ENCODE measurements around the gene STARD8. TPM values are rescaled to one million over a fixed set of nuclear protein-coding genes. Genes with fewer than 3 reads are reported as not detected.

The STARD8 gene
- total RNA-seq, 6 experiments from 2014 or later = 1.9 to 3.6 (median 3.0) TPM

GRCh38 chrX:68749426-68749825 lies 102.0 kb downstream of the STARD8 start:
- no peak overlapping the region for H3K4me3 Mint-ChIP-seq
- no peaks in the 10 kb centered on the region for H3K36me3 Mint-ChIP-seq (ENCODE audit: low read depth)
- H3K27ac Mint-ChIP-seq = no peak overlapping the region
- no peaks in the 10 kb centered on the region for H3K4me1 Mint-ChIP-seq (ENCODE audit: low read depth)
- TF ChIP-seq, protein P1, sequence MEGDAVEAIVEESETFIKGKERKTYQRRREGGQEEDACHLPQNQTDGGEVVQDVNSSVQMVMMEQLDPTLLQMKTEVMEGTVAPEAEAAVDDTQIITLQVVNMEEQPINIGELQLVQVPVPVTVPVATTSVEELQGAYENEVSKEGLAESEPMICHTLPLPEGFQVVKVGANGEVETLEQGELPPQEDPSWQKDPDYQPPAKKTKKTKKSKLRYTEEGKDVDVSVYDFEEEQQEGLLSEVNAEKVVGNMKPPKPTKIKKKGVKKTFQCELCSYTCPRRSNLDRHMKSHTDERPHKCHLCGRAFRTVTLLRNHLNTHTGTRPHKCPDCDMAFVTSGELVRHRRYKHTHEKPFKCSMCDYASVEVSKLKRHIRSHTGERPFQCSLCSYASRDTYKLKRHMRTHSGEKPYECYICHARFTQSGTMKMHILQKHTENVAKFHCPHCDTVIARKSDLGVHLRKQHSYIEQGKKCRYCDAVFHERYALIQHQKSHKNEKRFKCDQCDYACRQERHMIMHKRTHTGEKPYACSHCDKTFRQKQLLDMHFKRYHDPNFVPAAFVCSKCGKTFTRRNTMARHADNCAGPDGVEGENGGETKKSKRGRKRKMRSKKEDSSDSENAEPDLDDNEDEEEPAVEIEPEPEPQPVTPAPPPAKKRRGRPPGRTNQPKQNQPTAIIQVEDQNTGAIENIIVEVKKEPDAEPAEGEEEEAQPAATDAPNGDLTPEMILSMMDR (IDR thresholded peaks at IDR 0.05) = no peak
- no peak for DNase-seq
- H3K27me3 Mint-ChIP-seq (ENCODE audit: insufficient read depth) = peaks cover 6% of the 10 kb centered on the region
- H3K9me3 Mint-ChIP-seq = no peaks in the 10 kb centered on the region

DNA sequence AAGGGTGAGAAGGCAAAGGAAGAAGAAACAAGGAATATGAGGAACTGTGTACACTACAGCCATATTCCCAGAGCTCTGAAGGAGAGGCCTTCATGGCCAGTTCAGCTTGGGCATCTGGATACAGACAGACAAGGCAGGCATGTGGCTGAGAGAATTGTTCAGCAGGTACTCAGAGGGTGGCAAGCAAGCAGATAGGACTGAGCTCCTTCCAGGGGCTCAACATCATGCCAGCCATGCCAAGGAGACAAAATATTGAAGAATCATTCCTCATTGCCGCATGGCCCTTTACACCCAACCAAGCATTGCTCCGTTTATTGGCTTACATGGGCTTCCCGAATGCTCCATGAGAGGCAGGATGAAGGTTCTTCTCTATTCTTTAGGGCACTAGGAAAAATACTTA lies 102.8 kb downstream of the STARD8 start:
- Mint-ChIP-seq H3K4me3 (no peak overlapping the region), H3K27ac (no peak overlapping the region), H3K27me3 (ENCODE audit: insufficient read depth) (peaks cover 6% of the 10 kb centered on the region; the same call in 1 of the 2 replicates), H3K9me3 (no peaks in the 10 kb centered on the region), H3K36me3 (ENCODE audit: low read depth) (no peaks in the 10 kb centered on the region), H3K4me1 (ENCODE audit: low read depth) (no peaks in the 10 kb centered on the region)
- no peak for DNase-seq
- TF ChIP-seq, protein P1 (IDR thresholded peaks at IDR 0.05) = no peak

- H3K4me1 Mint-ChIP-seq (ENCODE audit: low read depth) = no peaks in the 10 kb centered on the region
- TF ChIP-seq, protein P1 (IDR thresholded peaks at IDR 0.05) = no peak
- no peaks in the 10 kb centered on the region for H3K36me3 Mint-ChIP-seq (ENCODE audit: low read depth)
- H3K27me3 Mint-ChIP-seq (ENCODE audit: insufficient read depth) = peaks cover 9% of the 10 kb centered on the region
- H3K9me3 Mint-ChIP-seq = no peaks in the 10 kb centered on the region
- H3K4me3 Mint-ChIP-seq = no peak overlapping the region
- H3K27ac Mint-ChIP-seq = no peak overlapping the region
- no peak for DNase-seq
Observed at GRCh38 chrX:68751372-68751771, 103.9 kb downstream of the STARD8 start.

DNA sequence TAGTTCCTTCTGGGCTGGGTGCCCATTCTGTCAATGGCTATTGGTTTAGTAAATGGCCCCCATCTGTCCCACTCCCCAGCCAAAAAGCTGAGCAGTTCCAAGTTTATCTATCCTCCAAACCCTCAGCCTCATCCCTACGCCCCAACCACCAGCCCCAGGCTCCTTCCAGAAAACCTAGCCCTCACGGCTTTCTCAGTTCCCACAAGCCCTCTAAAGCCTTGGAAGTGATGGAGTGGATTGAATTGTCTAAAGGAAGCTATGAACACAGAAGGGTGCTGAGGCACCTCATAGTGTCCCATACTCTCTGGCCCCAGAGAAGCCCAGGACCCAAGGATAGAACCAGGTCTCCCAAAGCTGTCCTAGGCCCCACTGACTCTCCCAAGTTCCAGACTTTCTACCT lies 105.8 kb downstream of the STARD8 start:
- Mint-ChIP-seq H3K4me1 (ENCODE audit: low read depth) (no peaks in the 10 kb centered on the region), H3K9me3 (no peaks in the 10 kb centered on the region), H3K27me3 (ENCODE audit: insufficient read depth) (peaks cover 10% of the 10 kb centered on the region)

GRCh38 chrX:68754406-68754805 lies 106.9 kb downstream of the STARD8 start:
- no peaks in the 10 kb centered on the region for H3K36me3 Mint-ChIP-seq (ENCODE audit: low read depth)
- TF ChIP-seq, protein P1 (IDR thresholded peaks at IDR 0.05) = no peak
- H3K4me1 Mint-ChIP-seq (ENCODE audit: low read depth) = no peaks in the 10 kb centered on the region
- no peak overlapping the region for H3K27ac Mint-ChIP-seq
- H3K27me3 Mint-ChIP-seq (ENCODE audit: insufficient read depth) = peaks cover 10% of the 10 kb centered on the region
- no peaks in the 10 kb centered on the region for H3K9me3 Mint-ChIP-seq
- DNase-seq = no peak
- no peak overlapping the region for H3K4me3 Mint-ChIP-seq

More for the DNA sequence above, 105.8 kb downstream of the STARD8 start:
- DNase-seq = no peak
- Mint-ChIP-seq H3K4me3 (no peak overlapping the region), H3K36me3 (ENCODE audit: low read depth) (no peaks in the 10 kb centered on the region), H3K27ac (no peak overlapping the region)
- TF ChIP-seq, protein P1 (IDR thresholded peaks at IDR 0.05) = no peak

DNA sequence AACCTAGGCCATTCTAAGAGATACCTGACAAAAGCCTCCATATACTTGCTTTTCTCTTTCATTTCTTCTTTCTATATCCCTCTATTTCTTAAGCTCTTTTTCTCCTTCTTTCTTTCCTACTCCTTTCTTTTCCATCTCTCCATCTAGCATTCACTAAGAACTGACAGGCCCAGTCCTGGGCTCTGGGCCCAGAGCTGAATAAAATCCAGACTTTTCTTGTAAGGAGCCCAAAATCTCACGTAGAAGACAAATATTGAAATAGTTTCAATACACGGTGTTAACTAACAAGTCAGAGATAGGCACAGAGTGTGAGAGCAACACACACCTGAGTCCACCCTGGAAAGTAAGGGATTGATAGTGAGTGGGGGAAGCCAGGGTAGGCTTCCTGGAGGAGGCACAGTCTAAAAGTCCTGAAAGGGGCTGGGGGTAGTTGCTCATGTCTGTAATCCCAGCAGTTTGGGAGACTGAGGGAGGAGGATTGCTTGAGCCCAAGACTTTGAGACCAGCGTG lies 108.2 kb downstream of the STARD8 start:
- TF ChIP-seq, protein P1 (IDR thresholded peaks at IDR 0.05) = no peak
- Mint-ChIP-seq H3K4me1 (ENCODE audit: low read depth) (no peaks in the 10 kb centered on the region), H3K27me3 (ENCODE audit: insufficient read depth) (peaks cover 7% of the 10 kb centered on the region), H3K27ac (no peak overlapping the region), H3K9me3 (no peaks in the 10 kb centered on the region), H3K4me3 (no peak overlapping the region), H3K36me3 (ENCODE audit: low read depth) (no peaks in the 10 kb centered on the region)
- DNase-seq = no peak

Data from HFFc6 (cell line).